PC-9 (cell line): ENCODE measurements around the gene GATM. TPM values are rescaled to one million over a fixed set of nuclear protein-coding genes. Genes with fewer than 3 reads are reported as not detected.

ENCODE experiments used
- BruUV-seq: library from RNA; stranded (reverse); fragments of 400-500 nt; replicated peaks from 2 replicates; lab custom pipeline; 2021; lab: Mats Ljungman, UMichigan
- CTCF ChIA-PET: fragments of 300-600 bp; sonication (Branson Sonifier 250); formaldehyde crosslinking; loops from one replicate; lab custom pipeline; 2022; ENCODE audit warnings: antibody characterized with exemption; lab: Charles Lee
- POLR2A ChIA-PET: fragments of 300-600 bp; sonication (Branson Sonifier 250); formaldehyde crosslinking; loops from one replicate; lab custom pipeline; 2022; ENCODE audit warnings: antibody characterized with exemption; ENCODE audit not compliant: unreplicated experiment; lab: Charles Lee
- DNase-seq, 2 experiments: peaks; one replicate each; pipeline versions ENCODE4 v3.0.0 to v3.0.0-alpha.2; 2015 to 2022; ENCODE audit warnings: mixed read lengths in 1 of 2
- H2AFZ ChIP-seq: fragments of 200-600 bp; sonication (generic); 2 replicates; pipeline ENCODE4 v1.8.1; 2017; ENCODE audit warnings: antibody characterized with exemption
- H3F3A ChIP-seq: fragments of 200-600 bp; sonication (generic); 2 replicates; pipeline ENCODE4 v1.8.1; 2017; ENCODE audit warnings: antibody characterized with exemption, mild to moderate bottlenecking, low read depth; ENCODE audit not compliant: insufficient read depth
- H3K27ac ChIP-seq: fragments of 200-600 bp; sonication (generic); 2 replicates; pipeline ENCODE4 v1.6.1; 2016; ENCODE audit warnings: mixed run types
- H3K27me3 ChIP-seq: fragments of 200-600 bp; sonication (generic); 2 replicates; pipeline ENCODE4 v1.6.1; 2016; ENCODE audit warnings: low read depth, mixed run types; ENCODE audit not compliant: insufficient read depth
- H3K36me3 ChIP-seq: fragments of 200-600 bp; sonication (generic); 2 replicates; pipeline ENCODE4 v1.6.1; 2016; ENCODE audit warnings: low read depth, mixed run types
- H3K4me1 ChIP-seq: fragments of 200-600 bp; sonication (generic); replicated peaks from 2 replicates; pipeline ENCODE4 v1.6.1; 2016; ENCODE audit warnings: mixed run types; ENCODE audit not compliant: insufficient read depth
- H3K4me2 ChIP-seq: fragments of 200-600 bp; sonication (generic); 2 replicates; pipeline ENCODE4 v1.6.1; 2017; ENCODE audit warnings: mixed run types
- H3K4me3 ChIP-seq: fragments of 200-600 bp; sonication (generic); 2 replicates; pipeline ENCODE4 v1.6.1; 2016; ENCODE audit warnings: mixed run types
- H3K79me2 ChIP-seq: fragments of 200-600 bp; sonication (generic); 2 replicates; pipeline ENCODE4 v1.6.1; 2017; ENCODE audit warnings: low read depth, mixed run types
- H3K9me2 ChIP-seq: fragments of 200-600 bp; sonication (generic); 2 replicates; pipeline ENCODE4 v1.8.1; 2017; ENCODE audit warnings: mild to moderate bottlenecking; ENCODE audit not compliant: insufficient read depth
- H3K9me3 ChIP-seq: fragments of 200-600 bp; sonication (generic); 2 replicates; pipeline ENCODE4 v1.8.1; 2016; ENCODE audit warnings: low read depth; ENCODE audit not compliant: insufficient read depth
- H4K20me1 ChIP-seq: fragments of 200-600 bp; sonication (generic); 2 replicates; pipeline ENCODE4 v1.8.1; 2017; ENCODE audit not compliant: insufficient read depth
- CTCF ChIP-seq: fragments of 200-600 bp; sonication (generic); conservative IDR thresholded peaks from 2 replicates; pipeline ENCODE4 v1.6.1; 2017; ENCODE audit warnings: mixed run types, antibody characterized with exemption, mild to moderate bottlenecking, moderate library complexity
- EZH2 ChIP-seq: fragments of 200-600 bp; sonication (generic); IDR thresholded peaks from 2 replicates; pipeline ENCODE4 v1.8.0; 2017; ENCODE audit warnings: antibody characterized with exemption, low read depth
- intact Hi-C: fragments of 100-400 bp; cut with micrococcal nuclease; formaldehyde crosslinking; loops from one replicate; pipeline ENCODE4 v1.10.0; 2022; ENCODE audit not compliant: unreplicated experiment
- total RNA-seq: library from RNA; stranded (reverse); gene quantifications from 2 replicates; pipeline ENCODE4 v1.2.3, GENCODE V29; 2021

GATM gene
- total RNA-seq, 1 experiment from 2014 or later: 9.8 TPM

- DNase-seq: no peak
- CTCF ChIA-PET: no interaction called here
- Histone ChIP-seq H3K4me2 (no peak overlapping the region), H3K9me2 (no peaks in the 10 kb centered on the region), H3F3A (no peaks in the 10 kb centered on the region), H3K4me3 (no peak overlapping the region), H3K9me3 (no peaks in the 10 kb centered on the region), H3K4me1 (no peaks in the 10 kb centered on the region), H3K79me2 (peaks cover 13% of the 10 kb centered on the region; the same call in 1 of the 2 replicates), H3K36me3 (0 out of 2 replicates have a peak, but pooled peaks cover 4% of the 10 kb centered on the region), H4K20me1 (0 out of 2 replicates have a peak, but pooled peaks cover 7% of the 10 kb centered on the region), H2AFZ (no peak overlapping the region), H3K27me3 (no peaks in the 10 kb centered on the region), H3K27ac (no peak overlapping the region)
- no TSS peak for BruUV-seq
- TF ChIP-seq EZH2: no peak
- TF ChIP-seq CTCF: no peak
- POLR2A ChIA-PET: no interaction called here
- intact Hi-C loops: no loop called here
Measured at GRCh38 chr15:45409596-45409995, 31.3 kb upstream of the GATM start.

GRCh38 chr15:45407786-45408185, 29.4 kb upstream of the GATM start:
- POLR2A ChIA-PET: no interaction called here
- Histone ChIP-seq H3K27ac (no peak overlapping the region), H3K4me2 (no peak overlapping the region), H3K27me3 (no peaks in the 10 kb centered on the region), H3K9me3 (no peaks in the 10 kb centered on the region), H3K4me1 (0 out of 2 replicates have a peak, but pooled peaks cover 6% of the 10 kb centered on the region), H3K9me2 (no peaks in the 10 kb centered on the region), H3K79me2 (peaks cover 30% of the 10 kb centered on the region), H3K36me3 (no peaks in the 10 kb centered on the region), H3F3A (no peaks in the 10 kb centered on the region), H4K20me1 (peaks cover 16% of the 10 kb centered on the region), H3K4me3 (no peak overlapping the region), H2AFZ (no peak overlapping the region)
- no TSS peak for BruUV-seq
- DNase-seq: no peak
- CTCF ChIA-PET: no interaction called here
- intact Hi-C loops: no loop called here
- TF ChIP-seq EZH2 (no peak), CTCF (no peak)

GRCh38 chr15:45402955-45403877, 24.9 kb upstream of the GATM start:
- Histone ChIP-seq H3K79me2 (peaks cover 36% of the 10 kb centered on the region), H3F3A (0 out of 2 replicates have a peak, but pooled peaks cover 4% of the 10 kb centered on the region), H2AFZ (peak overlapping the region; percentile 95), H3K27me3 (no peaks in the 10 kb centered on the region), H3K36me3 (no peaks in the 10 kb centered on the region), H3K4me1 (peaks cover 12% of the 10 kb centered on the region), H3K9me2 (no peaks in the 10 kb centered on the region), H4K20me1 (peaks cover 16% of the 10 kb centered on the region), H3K4me2 (peak overlapping the region; percentile 94), H3K27ac (no peak overlapping the region), H3K9me3 (no peaks in the 10 kb centered on the region), H3K4me3 (peak overlapping the region; percentile 78)
- DNase-seq: peak; percentile 24 to 78
- no TSS peak for BruUV-seq
- intact Hi-C loops: loop anchor here (1.0 to 2.0 kb wide), 2 partner anchors 241 to 276 kb away; no protein-coding TSS in a partner anchor
- POLR2A ChIA-PET: interaction anchor here (0.6 kb wide), 1 partner anchor 63 kb away, joined by 4 read pairs; no protein-coding TSS in a partner anchor
- CTCF ChIA-PET: no interaction called here
- TF ChIP-seq CTCF (no peak), EZH2 (no peak)
